OCI-LY7 (cell line): ENCODE measurements around the gene CABP1. TPM values are rescaled to one million over a fixed set of nuclear protein-coding genes. Genes with fewer than 3 reads are reported as not detected.

ENCODE experiments used
- BruUV-seq: library from RNA; stranded (reverse); fragments of 400-500 nt; replicated peaks from 2 replicates; lab custom pipeline; 2021; lab: Mats Ljungman, UMichigan
- CTCF ChIA-PET: fragments of 300-600 bp; sonication (Branson Sonifier 250); formaldehyde crosslinking; loops from one replicate; lab custom pipeline; 2022; ENCODE audit warnings: antibody characterized with exemption; ENCODE audit not compliant: unreplicated experiment; lab: Charles Lee
- POLR2A ChIA-PET: fragments of 300-600 bp; sonication (Branson Sonifier 250); formaldehyde crosslinking; loops from one replicate; lab custom pipeline; 2022; ENCODE audit warnings: antibody characterized with exemption; lab: Charles Lee
- DNase-seq: peaks from one replicate; pipeline ENCODE4 v3.0.0-alpha.2; 2015; ENCODE audit warnings: low spot score
- H2AFZ ChIP-seq: fragments of 200-600 bp; sonication (generic), shearing (Covaris generic); 2 replicates; pipeline ENCODE4 v1.6.1; 2014; ENCODE audit warnings: mild to moderate bottlenecking, antibody characterized with exemption, low read length, moderate library complexity
- H3K27ac ChIP-seq: fragments of 200-600 bp; sonication (generic); 2 replicates; pipeline ENCODE4 v1.5.1; 2014; ENCODE audit warnings: mixed run types, low read depth, mild to moderate bottlenecking, moderate library complexity, low read length, inconsistent platforms; ENCODE audit not compliant: poor library complexity, severe bottlenecking
- H3K36me3 ChIP-seq: fragments of 200-600 bp; sonication (generic); 2 replicates; pipeline ENCODE4 v1.6.1; 2014; ENCODE audit warnings: mild to moderate bottlenecking, antibody characterized with exemption, low read length, moderate library complexity, mixed read lengths; ENCODE audit not compliant: insufficient read depth
- H3K4me1 ChIP-seq: fragments of 200-600 bp; sonication (generic); 2 replicates; pipeline ENCODE4 v1.5.1; 2014; ENCODE audit warnings: mild to moderate bottlenecking, low read length; ENCODE audit not compliant: insufficient read depth, poor library complexity, severe bottlenecking
- H3K4me2 ChIP-seq: fragments of 200-600 bp; sonication (generic); 2 replicates; pipeline ENCODE4 v1.6.1; 2014; ENCODE audit warnings: mild to moderate bottlenecking, low read length
- H3K4me3 ChIP-seq: fragments of 200-600 bp; sonication (generic); 2 replicates; pipeline ENCODE4 v1.5.1; 2014; ENCODE audit warnings: mild to moderate bottlenecking, low read depth, low read length; ENCODE audit not compliant: poor library complexity, severe bottlenecking
- H3K79me2 ChIP-seq: fragments of 200-600 bp; sonication (generic); 2 replicates; pipeline ENCODE4 v1.6.1; 2016; ENCODE audit warnings: low read depth, mild to moderate bottlenecking, low read length, moderate library complexity, mixed read lengths; ENCODE audit not compliant: insufficient read depth
- H3K9me2 ChIP-seq: fragments of 200-600 bp; sonication (generic); 2 replicates; pipeline ENCODE4 v1.6.1; 2016; ENCODE audit warnings: mild to moderate bottlenecking, low read length, mixed read lengths; ENCODE audit not compliant: insufficient read depth
- H3K9me3 ChIP-seq: fragments of 200-600 bp; sonication (generic); 2 replicates; pipeline ENCODE4 v1.6.1; 2014; ENCODE audit warnings: mild to moderate bottlenecking, mixed run types, low read length, mixed read lengths
- H4K20me1 ChIP-seq: fragments of 200-600 bp; sonication (generic); 2 replicates; pipeline ENCODE4 v1.6.1; 2014; ENCODE audit warnings: mild to moderate bottlenecking, antibody characterized with exemption, low read length, moderate library complexity, mixed read lengths; ENCODE audit not compliant: insufficient read depth
- EZH2phosphoT487 ChIP-seq: fragments of 200-600 bp; sonication (generic); IDR thresholded peaks from 2 replicates; pipeline ENCODE4 v1.6.1; 2018; ENCODE audit warnings: low read depth, borderline replicate concordance, mild to moderate bottlenecking, mixed run types, antibody characterized with exemption, low read length, moderate library complexity, mixed read lengths
- intact Hi-C: fragments of 100-400 bp; cut with micrococcal nuclease; formaldehyde crosslinking; loops from one replicate; pipeline ENCODE4 v1.10.0; 2022; ENCODE audit not compliant: unreplicated experiment
- total RNA-seq, 2 experiments: library from RNA; depleted of rRNA in 1 of 2; stranded (reverse); fragments of >200 nt in 1 of 2; shearing (Covaris generic) in 1 of 2; gene quantifications; 2 replicates each; pipeline ENCODE4 v1.2.3, GENCODE V29; 2014 to 2022
- TF ChIP-seq, protein P1 (sequence below): fragments of 200-600 bp; sonication (generic); conservative IDR thresholded peaks from 2 replicates; pipeline ENCODE4 v1.5.1; 2014; ENCODE audit warnings: mild to moderate bottlenecking, antibody characterized with exemption, low read length, moderate library complexity, mixed read lengths

The CABP1 gene
- total RNA-seq, 2 experiments from 2014 or later: 0.79 to 3.8 TPM

DNA sequence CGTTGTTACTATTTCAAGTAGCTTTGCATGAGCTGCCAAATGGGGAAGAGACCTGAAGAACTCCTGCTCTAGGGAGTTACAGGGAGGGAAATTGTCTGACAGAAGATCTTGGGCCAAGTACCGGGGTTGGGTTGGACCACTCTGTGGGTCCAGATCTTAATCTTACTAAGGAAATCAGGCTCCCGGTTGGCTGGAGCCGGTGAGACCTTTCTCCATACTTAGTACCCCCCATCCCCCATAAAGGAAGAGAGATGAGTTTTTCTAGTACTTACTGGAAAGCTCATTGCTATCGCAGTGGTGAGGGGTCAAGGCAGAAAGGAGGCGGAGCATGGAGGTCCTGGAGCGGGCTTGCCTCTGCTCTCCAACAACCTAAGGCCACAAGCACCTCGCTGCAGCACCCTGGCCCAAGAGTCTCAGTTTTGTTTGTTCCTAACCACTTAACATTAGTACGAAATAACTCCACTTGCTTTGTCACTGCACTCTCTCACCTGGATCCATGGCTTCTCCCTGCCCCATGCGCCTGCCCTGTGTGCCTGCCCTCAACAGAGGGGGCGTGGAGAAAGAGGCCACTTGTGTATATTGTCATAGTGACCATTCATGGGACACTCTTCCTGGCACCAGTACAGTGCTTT is 63.0 kb downstream of the CABP1 start:
- H3K4me2 ChIP-seq: no peak overlapping the region
- no peak for TF ChIP-seq EZH2phosphoT487
- TF ChIP-seq, protein P1, sequence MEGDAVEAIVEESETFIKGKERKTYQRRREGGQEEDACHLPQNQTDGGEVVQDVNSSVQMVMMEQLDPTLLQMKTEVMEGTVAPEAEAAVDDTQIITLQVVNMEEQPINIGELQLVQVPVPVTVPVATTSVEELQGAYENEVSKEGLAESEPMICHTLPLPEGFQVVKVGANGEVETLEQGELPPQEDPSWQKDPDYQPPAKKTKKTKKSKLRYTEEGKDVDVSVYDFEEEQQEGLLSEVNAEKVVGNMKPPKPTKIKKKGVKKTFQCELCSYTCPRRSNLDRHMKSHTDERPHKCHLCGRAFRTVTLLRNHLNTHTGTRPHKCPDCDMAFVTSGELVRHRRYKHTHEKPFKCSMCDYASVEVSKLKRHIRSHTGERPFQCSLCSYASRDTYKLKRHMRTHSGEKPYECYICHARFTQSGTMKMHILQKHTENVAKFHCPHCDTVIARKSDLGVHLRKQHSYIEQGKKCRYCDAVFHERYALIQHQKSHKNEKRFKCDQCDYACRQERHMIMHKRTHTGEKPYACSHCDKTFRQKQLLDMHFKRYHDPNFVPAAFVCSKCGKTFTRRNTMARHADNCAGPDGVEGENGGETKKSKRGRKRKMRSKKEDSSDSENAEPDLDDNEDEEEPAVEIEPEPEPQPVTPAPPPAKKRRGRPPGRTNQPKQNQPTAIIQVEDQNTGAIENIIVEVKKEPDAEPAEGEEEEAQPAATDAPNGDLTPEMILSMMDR: no peak
- no peaks in the 10 kb centered on the region for H3K9me3 ChIP-seq
- ChIA-PET POLR2A (no interaction called here), CTCF (no interaction called here)
- no peaks in the 10 kb centered on the region for H4K20me1 ChIP-seq
- DNase-seq: no peak
- BruUV-seq: no TSS peak
- H3K27ac ChIP-seq: no peak overlapping the region
- peaks cover 61% of the 10 kb centered on the region for H3K36me3 ChIP-seq
- H2AFZ ChIP-seq: no peak overlapping the region
- intact Hi-C loops: no loop called here
- no peak overlapping the region for H3K4me3 ChIP-seq
- H3K79me2 ChIP-seq: no peaks in the 10 kb centered on the region
- H3K9me2 ChIP-seq: no peaks in the 10 kb centered on the region
- H3K4me1 ChIP-seq: peaks cover 3% of the 10 kb centered on the region

DNA sequence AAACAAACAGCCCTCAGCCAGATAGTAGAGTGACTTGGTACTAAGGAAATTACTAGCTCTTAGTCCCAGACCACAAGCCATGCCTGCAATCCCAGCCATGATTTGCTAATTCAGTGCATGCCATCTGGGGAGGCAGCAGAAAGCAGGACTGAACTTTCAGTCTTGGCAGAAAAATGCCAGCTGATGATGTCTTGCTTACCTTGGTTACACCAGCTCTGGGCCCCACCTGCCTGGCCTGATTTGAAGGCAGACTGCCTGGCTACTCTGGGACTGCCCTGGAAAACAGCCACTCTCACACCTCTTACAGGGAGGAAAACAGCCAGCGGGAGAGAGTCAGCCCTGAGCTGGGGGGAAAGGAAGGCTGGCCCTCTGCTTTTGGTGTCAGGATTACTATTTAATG is 65.2 kb downstream of the CABP1 start:
- POLR2A ChIA-PET: interaction anchor here (0.6 kb wide), 1 partner anchor 17 kb away, joined by 4 read pairs; no protein-coding TSS in a partner anchor

More for the DNA sequence above, 65.2 kb downstream of the CABP1 start:
- no peaks in the 10 kb centered on the region for H3K9me2 ChIP-seq
- no peaks in the 10 kb centered on the region; the same call in 1 of the 2 replicates for H3K79me2 ChIP-seq
- no peak for DNase-seq
- intact Hi-C loops: no loop called here
- peaks cover 39% of the 10 kb centered on the region for H3K36me3 ChIP-seq
- H3K27ac ChIP-seq: no peak overlapping the region
- TF ChIP-seq EZH2phosphoT487: no peak
- TF ChIP-seq, protein P1: no peak
- peaks cover 7% of the 10 kb centered on the region for H3K4me1 ChIP-seq
- no peak overlapping the region for H3K4me2 ChIP-seq
- H4K20me1 ChIP-seq: no peaks in the 10 kb centered on the region
- no TSS peak for BruUV-seq
- no peaks in the 10 kb centered on the region for H3K9me3 ChIP-seq
- H2AFZ ChIP-seq: no peak overlapping the region
- CTCF ChIA-PET: no interaction called here
- H3K4me3 ChIP-seq: no peak overlapping the region
